Epithelial cell of proximal tubule (primary cell): ENCODE results near the gene BSPRY. TPM values are rescaled to one million over a fixed set of nuclear protein-coding genes. Genes with fewer than 3 reads are reported as not detected.

ENCODE experiments used
- DNase-seq: peaks from one replicate; pipeline ENCODE4 v3.0.0-alpha.2; 2011; ENCODE audit warnings: low read depth
- H3K4me3 ChIP-seq: 2 replicates; pipeline ENCODE4 v1.5.1; 2011; ENCODE audit warnings: low read depth, mild to moderate bottlenecking, low read length
- CTCF ChIP-seq: conservative IDR thresholded peaks from 2 replicates; pipeline ENCODE4 v1.5.1; 2012; ENCODE audit warnings: low read depth, mild to moderate bottlenecking, low read length
- total RNA-seq: library from RNA; depleted of rRNA; stranded (reverse); fragments of >200 nt; gene quantifications from 2 replicates; pipeline ENCODE4 v1.2.3, GENCODE V29; 2015

The BSPRY gene
- total RNA-seq, 1 donor from 2014 or later = 15.2 TPM

DNA sequence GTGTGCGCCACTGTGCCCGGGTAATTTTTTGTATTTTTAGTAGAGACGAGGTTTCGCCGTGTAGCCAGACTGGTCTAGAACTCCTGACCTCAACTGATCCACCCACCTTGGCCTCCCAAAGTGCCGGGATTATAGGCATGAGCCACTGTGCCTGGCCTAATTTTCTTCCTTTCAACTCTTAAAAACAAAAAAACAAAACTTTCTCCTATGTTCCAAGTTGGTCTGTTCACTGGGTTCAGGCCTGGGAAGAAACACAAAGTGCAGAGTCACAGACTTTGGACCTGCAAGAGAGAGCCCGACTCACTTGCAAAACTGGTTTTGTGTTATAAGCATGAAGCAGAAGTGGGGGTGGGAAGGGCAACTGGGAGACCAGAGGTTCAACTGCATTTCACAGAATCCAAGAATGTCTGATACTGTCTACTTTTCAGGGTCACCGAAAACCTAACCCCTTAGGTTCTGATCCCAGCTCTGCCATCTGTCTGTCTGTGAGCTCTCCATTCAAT is 32.6 kb downstream of the BSPRY start:
- no peak for DNase-seq
- no peak for TF ChIP-seq CTCF

DNA sequence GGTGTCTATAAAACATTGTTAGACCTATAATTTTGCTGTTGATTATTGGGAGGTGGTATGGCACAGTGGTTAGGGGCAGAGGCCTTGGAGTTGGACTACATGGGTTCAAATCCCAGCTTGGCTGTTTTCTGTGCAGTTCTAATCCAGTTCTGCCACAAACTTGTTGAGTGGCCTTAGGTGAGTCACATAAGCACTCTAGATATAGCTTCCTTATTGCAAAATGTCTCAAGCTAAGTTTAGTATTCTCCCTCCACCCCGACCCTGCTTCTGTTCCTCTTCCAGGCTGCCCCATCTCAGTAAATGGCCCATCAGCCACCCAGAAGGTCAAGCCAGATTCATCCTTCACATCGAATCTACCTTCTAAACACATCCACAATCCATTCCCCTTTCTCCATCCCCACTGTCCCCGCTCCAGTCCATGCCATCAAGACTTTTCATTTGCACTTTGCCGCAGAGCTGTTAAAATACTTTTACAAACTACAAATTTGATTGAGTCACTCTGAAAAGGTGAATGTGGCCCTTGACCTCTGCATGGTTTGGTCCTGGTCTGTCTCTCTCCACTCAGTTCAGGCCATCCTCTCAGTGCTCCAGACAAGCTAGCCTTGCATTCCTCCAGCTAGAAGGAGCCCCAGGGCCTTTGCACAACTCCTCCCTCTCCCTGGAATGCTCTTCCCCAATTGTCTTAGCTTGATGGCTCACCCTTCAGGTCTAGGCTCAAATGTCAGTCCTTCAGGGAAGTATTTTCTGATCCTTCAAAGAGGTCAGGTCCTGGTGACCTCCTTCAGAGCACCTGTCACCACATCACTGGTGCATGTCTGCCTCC is 37.4 kb downstream of the BSPRY start:
- TF ChIP-seq CTCF = no peak
- no peak for DNase-seq
- H3K4me3 ChIP-seq = no peak overlapping the region

More for the DNA sequence above, 32.6 kb downstream of the BSPRY start:
- H3K4me3 ChIP-seq = no peak overlapping the region

- no peak overlapping the region for H3K4me3 ChIP-seq
- DNase-seq = no peak
- TF ChIP-seq CTCF = no peak
Measured at GRCh38 chr9:113387560-113388230, 38.4 kb downstream of the BSPRY start.

DNA sequence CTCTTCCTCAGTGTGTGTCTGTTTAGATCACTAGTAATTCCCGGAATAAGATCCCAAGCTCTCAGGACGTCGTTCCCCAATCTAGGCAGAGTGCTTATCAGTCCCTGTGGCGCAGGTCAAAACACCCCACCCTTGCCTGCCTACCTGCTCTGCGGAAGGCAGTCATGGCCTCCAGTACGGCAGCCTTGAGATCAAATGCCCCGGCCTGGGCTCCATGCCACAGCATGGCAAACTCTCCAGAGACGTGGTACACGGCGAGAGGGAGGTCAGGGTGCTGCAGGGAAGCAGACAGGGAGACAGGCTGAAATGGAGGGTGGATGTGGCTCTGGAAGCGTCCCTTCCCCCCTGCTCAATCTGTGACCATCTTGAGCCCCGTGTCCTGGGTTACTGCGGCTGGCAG is 39.5 kb downstream of the BSPRY start:
- TF ChIP-seq CTCF = no peak
- H3K4me3 ChIP-seq = no peak overlapping the region
- no peak for DNase-seq

DNA sequence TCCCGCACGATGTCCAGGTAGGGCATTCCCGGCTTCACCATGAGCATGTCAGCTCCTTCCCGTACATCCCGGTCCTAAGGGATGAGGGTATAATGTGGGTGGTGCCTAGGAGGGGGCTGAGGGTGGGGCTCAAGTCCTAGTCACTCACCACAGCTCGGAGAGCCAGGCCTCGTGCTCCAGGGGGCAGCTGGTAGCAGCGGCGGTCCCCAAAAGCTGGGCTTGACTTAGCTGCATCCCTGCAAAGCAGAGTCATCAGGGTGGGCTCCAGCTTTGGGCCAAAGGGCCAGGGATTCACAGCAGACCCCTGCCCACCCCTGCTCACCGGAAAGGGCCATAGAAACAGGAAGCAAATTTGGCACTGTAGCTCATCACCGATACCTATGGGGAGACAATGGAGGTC is 40.1 kb downstream of the BSPRY start:
- H3K4me3 ChIP-seq = no peak overlapping the region
- TF ChIP-seq CTCF = no peak
- DNase-seq = no peak

GRCh38 chr9:113390192-113390960 is 41.0 kb downstream of the BSPRY start:
- H3K4me3 ChIP-seq = no peak overlapping the region
- no peak for TF ChIP-seq CTCF
- DNase-seq = no peak
